Measurements from ENCODE around the gene CARMIL1. TPM values are rescaled to one million over a fixed set of nuclear protein-coding genes. Genes with fewer than 3 reads are reported as not detected.

CARMIL1 gene
- total and polyA plus RNA-seq, 11 donors, result 2.4 to 9.1 (median 5.3) TPM

DNA sequence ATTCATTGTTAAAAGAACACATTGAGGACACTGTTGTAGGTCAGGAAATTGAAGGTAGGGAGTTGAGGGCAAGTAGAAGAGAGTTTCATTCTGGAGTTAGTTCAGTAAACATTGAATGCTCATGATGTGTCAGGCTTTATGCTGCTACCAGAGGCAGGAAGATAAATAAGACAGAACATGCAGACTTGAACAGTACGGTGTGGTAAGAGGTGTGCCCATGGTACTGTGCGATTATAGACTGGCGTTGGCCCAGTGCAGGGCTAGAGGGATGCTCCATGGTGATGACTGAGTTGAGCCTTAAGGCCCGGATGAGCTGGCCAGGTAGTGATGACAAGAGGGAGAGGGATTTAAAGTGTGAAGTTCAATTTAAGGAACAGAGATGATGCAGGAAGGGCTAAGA is 50.8 kb downstream of the CARMIL1 start:
- no peak for TF ChIP-seq CTCF (IDR thresholded peaks at IDR 0.05)
- no peak for TF ChIP-seq POLR2A (IDR thresholded peaks at IDR 0.05)
- intact Hi-C loops (cut with DNase I), result no loop called here
- 88 to 94% (median 92%) methylated on average over 4 of the region's 4 CpGs for WGBS, 4 donors
- Histone ChIP-seq H3K27ac (no peak overlapping the region), H3K36me3 (no peaks in the 10 kb centered on the region), H3K27me3 (no peaks in the 10 kb centered on the region), H3K4me3 (no peak overlapping the region), H3K9me3 (no peaks in the 10 kb centered on the region), H3K4me1 (peaks cover 0 to 56% (median 24%) of the 10 kb centered on the region in 12 donors)
- DNase-seq (no peak), ATAC-seq (no peak)

DNA sequence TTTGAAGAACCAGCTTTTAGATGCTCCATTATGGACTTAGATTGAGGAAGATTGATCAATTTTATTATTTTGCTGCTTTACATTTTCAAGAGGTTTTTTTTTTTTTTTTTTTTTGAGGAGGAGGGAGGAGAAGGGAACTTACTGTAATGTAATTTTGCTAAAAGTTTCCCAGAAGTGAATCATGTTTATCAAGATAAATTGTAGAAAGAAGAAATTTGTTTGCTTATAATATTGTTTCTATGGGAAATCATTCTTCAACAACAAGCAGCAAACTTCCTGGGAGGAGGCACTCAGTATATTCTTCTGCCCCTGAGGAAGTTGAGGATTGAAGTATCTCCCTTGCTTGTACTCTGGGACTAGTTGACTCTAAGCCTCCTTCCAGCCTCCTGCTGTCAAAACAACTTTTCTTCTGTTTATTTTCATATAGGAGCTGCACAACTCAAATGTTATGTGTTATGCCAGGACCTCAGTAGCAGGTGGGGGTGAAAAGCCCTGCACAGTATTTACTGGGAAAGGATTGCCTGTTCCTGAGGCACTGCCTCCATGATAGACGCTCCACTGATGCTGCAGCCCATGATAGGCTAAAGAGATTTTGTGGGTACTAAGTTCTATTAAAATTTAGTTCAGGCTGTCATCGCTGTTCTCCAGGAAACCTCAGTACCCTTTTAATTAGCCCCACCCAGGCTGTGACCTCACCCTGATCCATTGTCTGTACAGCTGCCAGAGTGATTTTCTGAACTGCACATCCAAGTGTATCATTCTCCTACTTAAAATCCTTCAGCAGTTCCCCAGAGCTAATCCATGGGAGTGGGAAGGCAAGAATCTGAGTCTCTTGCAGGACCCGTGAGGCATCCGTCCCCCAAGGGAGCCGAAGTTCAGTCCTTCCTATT is 51.9 kb downstream of the CARMIL1 start:
- no peak overlapping the region for H3K4me3 ChIP-seq
- TF ChIP-seq POLR2A (IDR thresholded peaks at IDR 0.05) (no peak), CTCF (IDR thresholded peaks at IDR 0.05) (no peak)
- DNase-seq (no peak), ATAC-seq (peak in 1 of 4 donors; percentile 30)
- intact Hi-C loops (cut with DNase I), result no loop called here
- H3K9me3 ChIP-seq, result no peaks in the 10 kb centered on the region
- H3K27ac ChIP-seq, result no peak overlapping the region
- no peaks in the 10 kb centered on the region for H3K27me3 ChIP-seq
- H3K36me3 ChIP-seq, result no peaks in the 10 kb centered on the region
- H3K4me1 ChIP-seq, result peaks cover 0 to 56% (median 24%) of the 10 kb centered on the region in 12 donors
- 37 to 84% (median 69%) methylated on average over 5 of the region's 5 CpGs for WGBS, 4 donors

- Histone ChIP-seq H3K36me3 (no peaks in the 10 kb centered on the region), H3K4me3 (no peak overlapping the region), H3K9me3 (no peaks in the 10 kb centered on the region), H3K27me3 (no peaks in the 10 kb centered on the region), H3K4me1 (peaks cover 0 to 50% (median 23%) of the 10 kb centered on the region in 12 donors), H3K27ac (no peak overlapping the region)
- TF ChIP-seq POLR2A (IDR thresholded peaks at IDR 0.05) (no peak), CTCF (IDR thresholded peaks at IDR 0.05) (no peak)
- DNase-seq, result no peak
- no peak for ATAC-seq
- WGBS, 4 donors, result 58 to 76% (median 63%) methylated on average over 3 of the region's 3 CpGs
- intact Hi-C loops (cut with DNase I), result no loop called here
Observed at GRCh38 chr6:25332165-25332564, 53.0 kb downstream of the CARMIL1 start.

DNA sequence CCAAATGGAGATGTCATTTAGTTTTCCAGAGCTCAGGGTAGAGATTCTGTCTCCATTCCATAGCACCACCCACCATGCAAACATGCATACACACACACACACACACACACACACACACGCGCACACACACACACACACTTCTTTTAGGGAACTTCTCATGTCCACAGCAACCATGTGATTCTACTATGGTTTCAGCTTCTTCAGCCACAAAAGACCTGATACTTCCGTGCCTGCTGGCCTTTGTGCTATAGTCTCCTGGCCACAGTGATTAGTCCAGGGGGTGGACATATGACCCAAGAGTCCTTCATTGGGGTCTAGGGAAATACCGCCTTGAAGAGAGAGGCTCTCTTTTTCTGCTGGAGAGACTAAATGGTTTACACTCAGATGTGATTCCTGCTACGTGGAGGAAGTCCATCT is 53.5 kb downstream of the CARMIL1 start:
- no peaks in the 10 kb centered on the region for H3K9me3 ChIP-seq
- no peak overlapping the region for H3K27ac ChIP-seq
- H3K27me3 ChIP-seq, result no peaks in the 10 kb centered on the region
- H3K4me1 ChIP-seq, result peaks cover 0 to 46% (median 18%) of the 10 kb centered on the region in 12 donors
- TF ChIP-seq CTCF (IDR thresholded peaks at IDR 0.05), result no peak
- TF ChIP-seq POLR2A (IDR thresholded peaks at IDR 0.05), result no peak
- DNase-seq (no peak), ATAC-seq (peak in 2 of 4 donors; percentile 17 to 45)
- WGBS, 4 donors, result 54 to 62% (median 55%) methylated on average over 5 of the region's 5 CpGs
- H3K36me3 ChIP-seq, result no peaks in the 10 kb centered on the region
- H3K4me3 ChIP-seq, result no peak overlapping the region
- intact Hi-C loops (cut with DNase I), result no loop called here

Data from heart left ventricle (tissue), 16 donors.